HepG2 (cell line): ENCODE data around the gene GDF9. TPM values are rescaled to one million over a fixed set of nuclear protein-coding genes. Genes with fewer than 3 reads are reported as not detected.
A peak's percentile ranks its signal among the peaks of the same experiment; 100 is the strongest.

Source experiments
- CHD2 ChIP-seq: IDR thresholded peaks from 2 replicates; pipeline ENCODE4 v1.6.1; 2011; ENCODE audit warnings: low read depth, low read length, improper control_type of control experiment
- FLYWCH1 ChIP-seq: sonication (generic); formaldehyde crosslinking; IDR thresholded peaks from 2 replicates; pipeline ENCODE4 v1.8.1; 2023; ENCODE audit warnings: mild to moderate bottlenecking, missing genetic modification reagents
- GATA4 ChIP-seq: sonication (generic); IDR thresholded peaks from 2 replicates; pipeline ENCODE4 v1.6.1; 2016; ENCODE audit warnings: antibody characterized with exemption, low read depth, borderline replicate concordance
- GTF3A ChIP-seq: sonication (generic); formaldehyde crosslinking; conservative IDR thresholded peaks from 2 replicates; pipeline ENCODE4 v1.4.0; 2020; ENCODE audit warnings: mild to moderate bottlenecking, missing genetic modification reagents
- HOXA9 ChIP-seq: sonication (generic); formaldehyde crosslinking; IDR thresholded peaks from 2 replicates; pipeline ENCODE4 v1.8.1; 2022; ENCODE audit warnings: missing genetic modification reagents, mild to moderate bottlenecking, moderate library complexity, borderline replicate concordance
- NFIB ChIP-seq: sonication (generic); formaldehyde crosslinking; IDR thresholded peaks from 2 replicates; pipeline ENCODE4 v1.9.0; 2021; ENCODE audit warnings: missing genetic modification reagents, mild to moderate bottlenecking, borderline replicate concordance
- POLR2AphosphoS5 ChIP-seq: IDR thresholded peaks from 2 replicates; pipeline ENCODE4 v1.6.1; 2012; ENCODE audit warnings: low read depth, low read length
- RARA ChIP-seq: IDR thresholded peaks from 2 replicates; pipeline ENCODE4 v1.6.1; 2016; ENCODE audit warnings: missing genetic modification reagents, missing compliant biosample characterization
- SCMH1 ChIP-seq: sonication (generic); formaldehyde crosslinking; IDR thresholded peaks from 2 replicates; pipeline ENCODE4 v1.9.0; 2021; ENCODE audit warnings: missing genetic modification reagents, mild to moderate bottlenecking, borderline replicate concordance
- SMARCC2 ChIP-seq: fragments of 450-650 bp; IDR thresholded peaks from 2 replicates; pipeline ENCODE4 v1.6.1; 2017; ENCODE audit warnings: antibody characterized with exemption, mild to moderate bottlenecking
- SRY ChIP-seq: sonication (generic); formaldehyde crosslinking; IDR thresholded peaks from 2 replicates; pipeline ENCODE4 v1.8.0; 2022; ENCODE audit warnings: mild to moderate bottlenecking, missing genetic modification reagents
- TAF15 ChIP-seq: fragments of 200-400 bp; formaldehyde crosslinking; IDR thresholded peaks from one replicate; pipeline ENCODE4 v1.6.1; 2018; ENCODE audit warnings: mild to moderate bottlenecking, low read depth, low read length; ENCODE audit not compliant: poor library complexity, severe bottlenecking
- ZC3H13 ChIP-seq: sonication (generic); formaldehyde crosslinking; IDR thresholded peaks from 2 replicates; pipeline ENCODE4 v1.8.1; 2023; ENCODE audit warnings: mild to moderate bottlenecking, missing genetic modification reagents, moderate library complexity
- ZC3H4 ChIP-seq: sonication (generic); formaldehyde crosslinking; IDR thresholded peaks from 2 replicates; pipeline ENCODE4 v1.4.0; 2020; ENCODE audit warnings: missing genetic modification reagents, borderline replicate concordance
- ZFX ChIP-seq: sonication (generic); formaldehyde crosslinking; IDR thresholded peaks from 2 replicates; pipeline ENCODE4 v1.4.0; 2020; ENCODE audit warnings: mild to moderate bottlenecking, low read depth, missing genetic modification reagents, moderate library complexity
- ZNF326 ChIP-seq: sonication (generic); formaldehyde crosslinking; IDR thresholded peaks from 2 replicates; pipeline ENCODE4 v1.4.0; 2020; ENCODE audit warnings: missing genetic modification reagents, borderline replicate concordance
- ZNF350 ChIP-seq: sonication (generic); formaldehyde crosslinking; IDR thresholded peaks from 2 replicates; pipeline ENCODE4 v1.4.0; 2020; ENCODE audit warnings: mild to moderate bottlenecking, low read depth, missing genetic modification reagents, borderline replicate concordance
- ZNF569 ChIP-seq: sonication (generic); formaldehyde crosslinking; IDR thresholded peaks from 2 replicates; pipeline ENCODE4 v1.5.0; 2020; ENCODE audit warnings: mild to moderate bottlenecking, missing genetic modification reagents, moderate library complexity, borderline replicate concordance
- ZNF7 ChIP-seq: IDR thresholded peaks from 2 replicates; pipeline ENCODE4 v1.6.1; 2016; ENCODE audit warnings: missing biosample characterization, missing genetic modification reagents
- ZNF703 ChIP-seq: sonication (generic); formaldehyde crosslinking; IDR thresholded peaks from 2 replicates; pipeline ENCODE4 v1.5.1; 2020; ENCODE audit warnings: missing genetic modification reagents, mild to moderate bottlenecking, moderate library complexity, borderline replicate concordance
- polyA plus RNA-seq, 8 experiments: library from polyadenylated mRNA; depleted of rRNA in 3 of 8; stranded (reverse) in 7 of 8; unstranded in 1 of 8; fragments of >200 nt; fragmentation: Illumina TruSeq in 4 of 8; extraction: Trizol in 4 of 8; gene quantifications; 2 replicates each; pipeline versions ENCODE4 v1.2.1 to v1.2.3, GENCODE V29; 2011 to 2016; ENCODE audit warnings: low read depth in 4 of 8, missing spikeins in 1 of 8, mixed read lengths in 1 of 8; ENCODE audit not compliant: insufficient read depth in 1 of 8
- total RNA-seq, 5 experiments: library from RNA; depleted of rRNA; stranded (reverse); fragments of >200 nt; fragmentation: Illumina TruSeq; extraction: Trizol; gene quantifications; 2 replicates each; pipeline ENCODE4 v1.2.3, GENCODE V29; 2016; ENCODE audit warnings: low read depth in 1 of 5
- TF ChIP-seq, protein P1 (sequence below): IDR thresholded peaks from 2 replicates; pipeline ENCODE4 v1.4.0; 2020; ENCODE audit warnings: mild to moderate bottlenecking, missing genetic modification reagents
- TF ChIP-seq, protein P2 (sequence below): sonication (generic); formaldehyde crosslinking; IDR thresholded peaks from 2 replicates; pipeline ENCODE4 v1.5.0; 2020; ENCODE audit warnings: missing genetic modification reagents, mild to moderate bottlenecking, borderline replicate concordance
- TF ChIP-seq, protein P3 (sequence below): sonication (generic); formaldehyde crosslinking; IDR thresholded peaks from 2 replicates; pipeline ENCODE4 v1.4.0; 2020; ENCODE audit warnings: missing genetic modification reagents, borderline replicate concordance
- TF ChIP-seq, protein P4 (sequence below): IDR thresholded peaks from 2 replicates; pipeline ENCODE4 v1.6.1; 2018; ENCODE audit warnings: missing genetic modification reagents, mild to moderate bottlenecking, missing compliant biosample characterization

The GDF9 gene
- total and polyA plus RNA-seq, 2 of the 13 experiments (the other 11 are each of a cell fraction or from before 2014, with no cell fraction given), result 0.33 to 0.38 TPM

DNA sequence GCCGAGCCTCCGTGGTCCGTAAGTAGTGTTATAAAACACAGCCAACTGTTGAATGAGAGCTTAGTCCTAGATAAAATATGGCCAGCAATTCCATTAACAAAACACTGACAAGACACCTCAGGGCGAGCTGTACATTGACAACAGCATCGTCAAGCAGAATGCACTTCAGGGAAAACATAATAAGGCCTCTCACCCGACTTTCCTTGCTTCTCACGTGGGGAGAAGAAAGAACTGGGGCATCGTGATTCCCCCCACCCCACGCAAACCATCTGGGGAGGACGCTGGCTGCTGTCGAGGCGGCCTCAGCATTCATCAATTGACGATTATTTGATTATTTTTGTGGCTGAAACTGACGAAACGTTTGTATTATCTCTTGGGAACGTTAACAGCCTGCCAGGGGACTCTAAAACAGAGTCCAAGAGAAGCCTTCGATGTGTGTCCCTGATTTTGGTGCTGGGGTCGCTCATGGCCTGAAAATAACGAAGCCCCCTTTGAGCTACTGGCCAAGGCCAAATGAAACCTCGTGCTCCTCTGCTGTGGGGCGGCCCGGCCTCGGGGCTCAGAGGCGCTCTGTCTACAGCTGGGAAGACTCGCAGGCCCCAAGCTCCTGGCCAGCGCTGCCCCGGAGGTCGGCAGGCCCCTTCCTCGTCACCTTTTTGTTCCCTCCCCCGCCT lies 464 bp downstream of the GDF9 start (continued):
- TF ChIP-seq, protein P1, sequence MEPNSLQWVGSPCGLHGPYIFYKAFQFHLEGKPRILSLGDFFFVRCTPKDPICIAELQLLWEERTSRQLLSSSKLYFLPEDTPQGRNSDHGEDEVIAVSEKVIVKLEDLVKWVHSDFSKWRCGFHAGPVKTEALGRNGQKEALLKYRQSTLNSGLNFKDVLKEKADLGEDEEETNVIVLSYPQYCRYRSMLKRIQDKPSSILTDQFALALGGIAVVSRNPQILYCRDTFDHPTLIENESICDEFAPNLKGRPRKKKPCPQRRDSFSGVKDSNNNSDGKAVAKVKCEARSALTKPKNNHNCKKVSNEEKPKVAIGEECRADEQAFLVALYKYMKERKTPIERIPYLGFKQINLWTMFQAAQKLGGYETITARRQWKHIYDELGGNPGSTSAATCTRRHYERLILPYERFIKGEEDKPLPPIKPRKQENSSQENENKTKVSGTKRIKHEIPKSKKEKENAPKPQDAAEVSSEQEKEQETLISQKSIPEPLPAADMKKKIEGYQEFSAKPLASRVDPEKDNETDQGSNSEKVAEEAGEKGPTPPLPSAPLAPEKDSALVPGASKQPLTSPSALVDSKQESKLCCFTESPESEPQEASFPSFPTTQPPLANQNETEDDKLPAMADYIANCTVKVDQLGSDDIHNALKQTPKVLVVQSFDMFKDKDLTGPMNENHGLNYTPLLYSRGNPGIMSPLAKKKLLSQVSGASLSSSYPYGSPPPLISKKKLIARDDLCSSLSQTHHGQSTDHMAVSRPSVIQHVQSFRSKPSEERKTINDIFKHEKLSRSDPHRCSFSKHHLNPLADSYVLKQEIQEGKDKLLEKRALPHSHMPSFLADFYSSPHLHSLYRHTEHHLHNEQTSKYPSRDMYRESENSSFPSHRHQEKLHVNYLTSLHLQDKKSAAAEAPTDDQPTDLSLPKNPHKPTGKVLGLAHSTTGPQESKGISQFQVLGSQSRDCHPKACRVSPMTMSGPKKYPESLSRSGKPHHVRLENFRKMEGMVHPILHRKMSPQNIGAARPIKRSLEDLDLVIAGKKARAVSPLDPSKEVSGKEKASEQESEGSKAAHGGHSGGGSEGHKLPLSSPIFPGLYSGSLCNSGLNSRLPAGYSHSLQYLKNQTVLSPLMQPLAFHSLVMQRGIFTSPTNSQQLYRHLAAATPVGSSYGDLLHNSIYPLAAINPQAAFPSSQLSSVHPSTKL (CRISPR knock-in tag), result no peak
- TF ChIP-seq, protein P2, sequence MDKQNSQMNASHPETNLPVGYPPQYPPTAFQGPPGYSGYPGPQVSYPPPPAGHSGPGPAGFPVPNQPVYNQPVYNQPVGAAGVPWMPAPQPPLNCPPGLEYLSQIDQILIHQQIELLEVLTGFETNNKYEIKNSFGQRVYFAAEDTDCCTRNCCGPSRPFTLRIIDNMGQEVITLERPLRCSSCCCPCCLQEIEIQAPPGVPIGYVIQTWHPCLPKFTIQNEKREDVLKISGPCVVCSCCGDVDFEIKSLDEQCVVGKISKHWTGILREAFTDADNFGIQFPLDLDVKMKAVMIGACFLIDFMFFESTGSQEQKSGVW (CRISPR knock-in tag), result no peak
- TF ChIP-seq ZNF350 (CRISPR knock-in tag) (no peak), SRY (CRISPR knock-in tag) (no peak), GATA4 (no peak), ZNF326 (CRISPR knock-in tag) (no peak), TAF15 (no peak), ZC3H13 (CRISPR knock-in tag) (no peak), ZNF703 (peak; percentile 17; the same call in 1 of the 2 replicates), SCMH1 (CRISPR knock-in tag) (no peak), NFIB (CRISPR knock-in tag) (no peak), RARA (no peak), FLYWCH1 (CRISPR knock-in tag) (no peak), ZNF569 (CRISPR knock-in tag) (no peak), CHD2 (no peak), POLR2AphosphoS5 (no peak), HOXA9 (CRISPR knock-in tag) (no peak), GTF3A (no peak), SMARCC2 (no peak), ZFX (CRISPR knock-in tag) (no peak; the same call in 1 of the 2 replicates), ZC3H4 (CRISPR knock-in tag) (no peak), ZNF7 (CRISPR knock-in tag) (no peak)
- TF ChIP-seq, protein P3, sequence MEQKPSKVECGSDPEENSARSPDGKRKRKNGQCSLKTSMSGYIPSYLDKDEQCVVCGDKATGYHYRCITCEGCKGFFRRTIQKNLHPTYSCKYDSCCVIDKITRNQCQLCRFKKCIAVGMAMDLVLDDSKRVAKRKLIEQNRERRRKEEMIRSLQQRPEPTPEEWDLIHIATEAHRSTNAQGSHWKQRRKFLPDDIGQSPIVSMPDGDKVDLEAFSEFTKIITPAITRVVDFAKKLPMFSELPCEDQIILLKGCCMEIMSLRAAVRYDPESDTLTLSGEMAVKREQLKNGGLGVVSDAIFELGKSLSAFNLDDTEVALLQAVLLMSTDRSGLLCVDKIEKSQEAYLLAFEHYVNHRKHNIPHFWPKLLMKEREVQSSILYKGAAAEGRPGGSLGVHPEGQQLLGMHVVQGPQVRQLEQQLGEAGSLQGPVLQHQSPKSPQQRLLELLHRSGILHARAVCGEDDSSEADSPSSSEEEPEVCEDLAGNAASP (CRISPR knock-in tag), result no peak
- TF ChIP-seq, protein P4, sequence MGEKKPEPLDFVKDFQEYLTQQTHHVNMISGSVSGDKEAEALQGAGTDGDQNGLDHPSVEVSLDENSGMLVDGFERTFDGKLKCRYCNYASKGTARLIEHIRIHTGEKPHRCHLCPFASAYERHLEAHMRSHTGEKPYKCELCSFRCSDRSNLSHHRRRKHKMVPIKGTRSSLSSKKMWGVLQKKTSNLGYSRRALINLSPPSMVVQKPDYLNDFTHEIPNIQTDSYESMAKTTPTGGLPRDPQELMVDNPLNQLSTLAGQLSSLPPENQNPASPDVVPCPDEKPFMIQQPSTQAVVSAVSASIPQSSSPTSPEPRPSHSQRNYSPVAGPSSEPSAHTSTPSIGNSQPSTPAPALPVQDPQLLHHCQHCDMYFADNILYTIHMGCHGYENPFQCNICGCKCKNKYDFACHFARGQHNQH (CRISPR knock-in tag), result no peak
